ENCODE results near the gene SMC5.
"Not testable (repeated sequence)": the region's sequence is repeated elsewhere in the genome, so short reads cannot be mapped to it uniquely, and the experiment has no call there.

SMC5 gene

DNA sequence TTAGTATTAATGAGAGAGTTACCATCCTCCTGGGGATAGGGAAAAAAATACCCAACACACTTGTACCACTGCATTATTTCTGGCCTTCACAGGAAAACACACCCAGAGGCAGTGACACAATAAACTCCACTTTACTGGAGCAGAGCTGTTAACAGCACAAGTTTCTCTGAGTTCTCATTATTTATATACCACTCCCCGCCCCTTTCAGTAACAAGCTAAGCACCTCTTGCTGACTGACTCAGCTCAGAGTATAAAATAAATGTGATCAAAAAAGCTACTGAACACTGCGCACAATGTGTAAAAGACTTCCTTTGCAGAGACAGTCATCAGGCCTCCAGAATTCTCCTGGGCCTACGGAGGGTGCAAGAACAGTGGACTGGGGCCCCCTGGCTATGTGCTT is 134.1 kb downstream of the SMC5 start:
- TF ChIP-seq, protein P1, sequence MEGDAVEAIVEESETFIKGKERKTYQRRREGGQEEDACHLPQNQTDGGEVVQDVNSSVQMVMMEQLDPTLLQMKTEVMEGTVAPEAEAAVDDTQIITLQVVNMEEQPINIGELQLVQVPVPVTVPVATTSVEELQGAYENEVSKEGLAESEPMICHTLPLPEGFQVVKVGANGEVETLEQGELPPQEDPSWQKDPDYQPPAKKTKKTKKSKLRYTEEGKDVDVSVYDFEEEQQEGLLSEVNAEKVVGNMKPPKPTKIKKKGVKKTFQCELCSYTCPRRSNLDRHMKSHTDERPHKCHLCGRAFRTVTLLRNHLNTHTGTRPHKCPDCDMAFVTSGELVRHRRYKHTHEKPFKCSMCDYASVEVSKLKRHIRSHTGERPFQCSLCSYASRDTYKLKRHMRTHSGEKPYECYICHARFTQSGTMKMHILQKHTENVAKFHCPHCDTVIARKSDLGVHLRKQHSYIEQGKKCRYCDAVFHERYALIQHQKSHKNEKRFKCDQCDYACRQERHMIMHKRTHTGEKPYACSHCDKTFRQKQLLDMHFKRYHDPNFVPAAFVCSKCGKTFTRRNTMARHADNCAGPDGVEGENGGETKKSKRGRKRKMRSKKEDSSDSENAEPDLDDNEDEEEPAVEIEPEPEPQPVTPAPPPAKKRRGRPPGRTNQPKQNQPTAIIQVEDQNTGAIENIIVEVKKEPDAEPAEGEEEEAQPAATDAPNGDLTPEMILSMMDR (IDR thresholded peaks at IDR 0.05; ENCODE audit: extremely low read depth, missing control alignments): no peak

DNA sequence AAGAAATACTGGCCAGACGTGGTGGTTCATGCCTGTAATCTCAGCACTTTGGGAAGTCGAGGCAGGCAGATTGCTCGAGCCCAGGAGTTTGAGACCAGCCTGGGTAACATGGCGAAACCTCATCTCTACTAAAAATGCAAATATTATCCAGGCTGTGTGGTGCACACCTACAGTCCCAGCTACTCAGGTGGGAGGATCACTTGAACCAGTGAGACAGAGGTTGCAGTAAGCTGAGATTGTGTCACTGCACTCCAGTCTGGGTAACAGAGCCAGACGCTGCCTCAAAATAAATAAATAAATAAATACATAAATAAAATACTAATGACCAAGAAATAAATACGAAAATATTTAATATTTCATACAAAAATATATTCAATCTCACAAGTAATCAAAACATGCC is 136.9 kb downstream of the SMC5 start:
- TF ChIP-seq, protein P1 (IDR thresholded peaks at IDR 0.05; ENCODE audit: extremely low read depth, missing control alignments): no peak
- DNase-seq (ENCODE audit: low spot score): no peak

More for the DNA sequence above, 134.1 kb downstream of the SMC5 start:
- DNase-seq (ENCODE audit: low spot score): no peak

DNA sequence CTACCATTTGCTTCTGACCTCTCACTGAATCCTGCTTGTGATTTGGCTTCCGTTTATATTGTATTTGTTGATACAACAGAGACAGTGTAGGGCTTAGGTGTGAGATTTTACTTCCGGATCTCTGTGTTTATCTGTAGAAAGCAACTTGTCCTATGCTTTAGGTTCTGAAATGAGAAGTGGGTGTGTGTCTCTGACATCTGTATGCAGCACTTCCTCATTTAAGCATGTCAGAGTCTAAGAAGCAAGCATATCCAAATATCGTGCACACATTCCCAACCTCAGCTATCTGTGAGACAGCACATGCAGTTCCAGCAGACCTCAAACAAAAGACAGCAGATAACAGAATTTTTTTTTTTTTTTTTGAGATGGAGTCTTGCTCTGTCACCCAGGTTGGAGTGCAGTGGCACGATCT is 139.4 kb downstream of the SMC5 start:
- DNase-seq (ENCODE audit: low spot score): peak; percentile 61
- TF ChIP-seq, protein P1 (IDR thresholded peaks at IDR 0.05; ENCODE audit: extremely low read depth, missing control alignments): no peak

DNA sequence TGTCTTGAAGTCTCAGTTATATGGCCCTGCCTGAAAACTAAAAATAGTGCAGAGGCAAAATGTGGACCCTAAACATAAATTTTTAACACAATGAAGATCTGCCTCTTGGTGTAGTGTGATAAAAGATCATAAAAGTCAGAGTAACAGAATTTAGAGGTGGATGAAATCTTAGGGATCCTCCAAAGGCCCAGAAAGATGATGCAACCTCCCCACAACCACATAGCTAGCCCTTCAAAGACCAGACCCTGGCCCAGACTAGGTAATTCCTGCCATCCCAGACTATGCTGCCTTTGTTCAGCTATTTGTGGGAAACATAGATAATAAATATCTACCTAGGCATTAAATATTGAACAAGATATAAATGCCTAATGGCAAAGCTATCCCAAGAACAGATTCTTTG is 140.4 kb downstream of the SMC5 start:
- TF ChIP-seq, protein P1 (IDR thresholded peaks at IDR 0.05; ENCODE audit: extremely low read depth, missing control alignments): no peak
- no peak for DNase-seq (ENCODE audit: low spot score)

DNA sequence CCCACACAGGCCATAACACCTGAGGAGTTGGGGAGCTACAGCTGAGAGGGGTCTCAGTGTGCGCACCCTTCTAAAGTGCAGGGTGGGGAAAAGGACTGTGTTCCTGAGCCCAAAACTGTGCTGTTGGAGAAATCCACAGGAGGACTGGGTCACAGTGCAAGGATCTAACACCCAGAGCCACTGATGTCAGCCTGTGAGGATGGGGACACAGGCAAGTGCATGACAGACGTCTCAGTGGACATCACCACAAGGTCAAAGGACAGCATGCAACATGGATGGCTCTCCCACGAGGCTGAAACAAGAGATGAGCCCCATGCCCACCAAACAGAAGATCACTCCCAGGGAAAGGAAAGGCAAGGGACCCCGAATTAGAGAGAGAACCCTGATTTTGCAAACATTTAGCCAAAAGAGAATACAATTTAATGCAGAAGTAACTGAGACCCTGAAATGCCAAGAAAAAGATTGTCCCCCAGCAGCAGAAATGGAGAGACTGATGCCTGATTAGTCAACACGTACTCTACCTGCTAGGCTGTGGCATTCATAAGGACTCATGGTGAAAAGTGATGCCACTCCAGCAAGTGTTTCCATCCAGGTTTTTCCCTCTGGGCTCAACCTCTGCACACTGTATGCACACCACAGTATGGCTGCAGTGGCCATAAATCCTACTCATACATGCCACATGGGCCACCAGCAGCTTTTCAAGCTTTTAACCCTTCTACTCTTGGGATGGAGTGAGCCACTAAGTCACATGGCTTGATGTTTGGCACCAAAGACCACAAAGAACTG is 141.5 kb downstream of the SMC5 start:
- TF ChIP-seq, protein P1 (IDR thresholded peaks at IDR 0.05; ENCODE audit: extremely low read depth, missing control alignments): no peak
- no peak for DNase-seq (ENCODE audit: low spot score)

DNA sequence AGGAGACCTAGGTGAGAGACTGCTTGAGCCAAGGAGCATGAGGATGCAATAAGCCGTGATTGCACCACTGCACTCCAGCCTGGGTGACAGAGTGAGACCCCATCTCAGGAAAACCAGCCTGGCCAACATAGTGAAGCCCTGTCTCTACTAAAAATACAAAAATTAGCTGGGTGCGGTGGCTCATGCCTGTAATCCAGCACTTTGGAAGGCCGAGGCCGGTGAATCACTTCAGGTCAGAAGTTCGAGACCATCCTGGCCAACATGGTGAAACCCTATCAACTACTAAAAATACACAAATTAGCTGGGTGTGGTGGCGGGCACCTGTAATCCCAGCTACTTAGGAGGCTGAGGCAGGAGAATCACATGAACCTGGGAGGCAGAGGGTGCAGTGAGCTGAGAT is 142.5 kb downstream of the SMC5 start:
- not testable (repeated sequence) for DNase-seq (ENCODE audit: low spot score)

DNA sequence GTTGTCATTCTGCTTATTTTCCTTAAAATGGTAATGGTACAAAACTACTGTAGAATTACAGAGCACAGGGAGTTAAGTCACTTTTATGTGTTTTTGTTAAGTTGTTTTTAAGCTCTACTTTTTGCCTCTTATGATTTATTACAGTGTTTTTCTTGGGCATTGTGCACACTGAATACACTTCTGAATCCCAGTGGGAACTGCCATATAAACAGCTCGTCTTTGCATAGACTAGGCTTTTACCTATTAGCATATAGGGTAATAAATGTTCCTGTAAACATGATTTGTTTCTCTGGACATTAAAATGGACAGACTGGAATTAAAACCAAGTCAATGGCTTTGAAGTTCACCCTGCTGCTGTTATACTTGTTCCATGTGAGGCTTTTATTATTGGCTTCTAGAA is 143.4 kb downstream of the SMC5 start:
- TF ChIP-seq, protein P1 (IDR thresholded peaks at IDR 0.05; ENCODE audit: extremely low read depth, missing control alignments): no peak
- DNase-seq (ENCODE audit: low spot score): no peak

DNA sequence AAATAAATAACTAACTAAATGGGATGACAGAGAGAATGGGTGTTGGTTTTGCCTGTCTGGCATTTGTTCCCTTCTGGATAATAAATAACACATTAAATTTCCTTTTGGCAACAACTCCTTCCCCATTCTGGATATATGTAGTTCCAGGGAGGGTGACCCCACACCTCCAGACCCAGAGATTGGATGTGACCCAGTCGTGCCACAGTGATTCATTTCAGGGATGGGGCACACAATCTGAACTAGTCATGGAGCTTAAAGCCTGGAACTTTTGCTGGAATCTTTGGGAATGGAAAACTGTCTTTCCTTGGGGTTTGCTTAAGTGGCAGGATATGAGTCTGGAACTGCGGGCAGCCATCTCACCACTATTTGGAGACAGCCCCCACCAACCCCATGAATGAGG is 144.4 kb downstream of the SMC5 start:
- no peak for DNase-seq (ENCODE audit: low spot score)
- TF ChIP-seq, protein P1 (IDR thresholded peaks at IDR 0.05; ENCODE audit: extremely low read depth, missing control alignments): no peak
